BJ (cell line): ENCODE measurements around the gene CCT3. TPM values are rescaled to one million over a fixed set of nuclear protein-coding genes. Genes with fewer than 3 reads are reported as not detected.
A peak's percentile ranks its signal among the peaks of the same experiment; 100 is the strongest.
"Not testable (repeated sequence)": the region's sequence is repeated elsewhere in the genome, so short reads cannot be mapped to it uniquely, and the experiment has no call there.

ENCODE experiments used
- CTCF ChIA-PET: fragments of 350-600 bp; formaldehyde crosslinking; extraction: SDS; loops from one replicate; lab custom pipeline; 2021; ENCODE audit warnings: antibody characterized with exemption, inconsistent platforms; lab: Yijun Ruan, JAX
- POLR2A ChIA-PET: fragments of 300-600 bp; sonication (Branson Sonifier 250); formaldehyde crosslinking; extraction: SDS; loops from one replicate; lab custom pipeline; 2021; ENCODE audit warnings: antibody characterized with exemption; lab: Charles Lee
- DNase-seq: peaks from one replicate; pipeline ENCODE4 v3.0.0-alpha.2; 2011; ENCODE audit warnings: low read depth
- H3K27me3 ChIP-seq: 2 replicates; pipeline ENCODE4 v1.6.0; 2011; ENCODE audit warnings: low read length; ENCODE audit not compliant: control insufficient read depth, insufficient read depth
- H3K36me3 ChIP-seq: 2 replicates; pipeline ENCODE4 v1.5.1; 2011; ENCODE audit warnings: low read length; ENCODE audit not compliant: control insufficient read depth, insufficient read depth
- H3K4me3 ChIP-seq: 2 replicates; pipeline ENCODE4 v1.5.1; 2011; ENCODE audit warnings: low read depth, mild to moderate bottlenecking, control low read depth, low read length
- polyA plus RNA-seq: library from polyadenylated mRNA; depleted of rRNA; stranded (reverse); fragments of >200 nt; gene quantifications from 2 replicates; pipeline ENCODE4 v1.2.3, GENCODE V29; 2011
- TF ChIP-seq, protein P1 (sequence below): IDR thresholded peaks from 2 replicates; pipeline ENCODE4 v1.5.1; 2011; ENCODE audit warnings: low read depth, mild to moderate bottlenecking, control low read depth, inconsistent platforms, low read length, moderate library complexity; ENCODE audit not compliant: insufficient read depth

The CCT3 gene
- polyA plus RNA-seq, 1 experiment: 275 TPM

DNA sequence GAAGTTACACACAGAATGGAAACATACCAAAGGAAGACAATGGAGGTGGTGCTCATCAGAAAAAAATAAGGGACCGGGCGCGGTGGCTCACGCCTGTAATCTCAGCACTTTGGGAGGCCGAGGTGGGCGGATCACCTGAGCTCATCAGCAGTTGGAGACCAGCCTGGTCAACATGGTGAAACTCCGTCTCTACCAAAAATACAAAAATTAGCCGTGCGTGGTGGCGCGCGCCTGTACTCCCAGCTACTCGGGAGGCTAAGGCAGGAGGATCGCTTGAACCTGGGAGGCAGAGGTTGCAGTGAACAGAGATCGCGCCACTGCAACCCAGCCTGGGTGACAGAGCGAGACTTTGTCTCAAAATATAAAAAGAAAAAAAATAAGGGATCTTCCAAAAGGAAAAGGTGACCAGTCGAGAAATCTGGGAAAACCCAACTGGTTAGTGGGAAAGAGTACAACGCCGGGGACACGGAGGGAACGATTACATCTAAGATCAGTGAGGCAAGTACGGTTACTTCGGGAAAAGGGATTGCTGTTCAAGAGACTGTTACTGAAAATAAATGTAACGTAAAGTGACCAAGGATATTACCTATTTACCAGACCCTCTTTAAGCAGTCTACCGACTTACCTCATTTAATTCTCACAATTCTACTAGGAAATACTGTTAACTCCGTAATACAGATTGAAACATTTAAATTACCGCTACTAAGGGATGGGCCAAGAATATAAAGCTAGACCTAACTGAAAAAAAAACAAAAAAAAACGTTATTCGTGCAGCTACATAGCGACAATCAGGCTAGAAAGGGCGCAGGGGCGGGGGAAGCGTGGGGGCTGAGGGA, 822 bp downstream of the CCT3 start:
- POLR2A ChIA-PET: no interaction called here
- DNase-seq: no peak
- H3K27me3 ChIP-seq: no peaks in the 10 kb centered on the region
- CTCF ChIA-PET: interaction anchor here (0.9 to 1.4 kb wide), 4 partner anchors 9 to 21 kb away, joined by 3 to 4 read pairs (median 4); no protein-coding TSS in a partner anchor
- H3K4me3 ChIP-seq: peak overlapping the region; percentile 91
- TF ChIP-seq, protein P1, sequence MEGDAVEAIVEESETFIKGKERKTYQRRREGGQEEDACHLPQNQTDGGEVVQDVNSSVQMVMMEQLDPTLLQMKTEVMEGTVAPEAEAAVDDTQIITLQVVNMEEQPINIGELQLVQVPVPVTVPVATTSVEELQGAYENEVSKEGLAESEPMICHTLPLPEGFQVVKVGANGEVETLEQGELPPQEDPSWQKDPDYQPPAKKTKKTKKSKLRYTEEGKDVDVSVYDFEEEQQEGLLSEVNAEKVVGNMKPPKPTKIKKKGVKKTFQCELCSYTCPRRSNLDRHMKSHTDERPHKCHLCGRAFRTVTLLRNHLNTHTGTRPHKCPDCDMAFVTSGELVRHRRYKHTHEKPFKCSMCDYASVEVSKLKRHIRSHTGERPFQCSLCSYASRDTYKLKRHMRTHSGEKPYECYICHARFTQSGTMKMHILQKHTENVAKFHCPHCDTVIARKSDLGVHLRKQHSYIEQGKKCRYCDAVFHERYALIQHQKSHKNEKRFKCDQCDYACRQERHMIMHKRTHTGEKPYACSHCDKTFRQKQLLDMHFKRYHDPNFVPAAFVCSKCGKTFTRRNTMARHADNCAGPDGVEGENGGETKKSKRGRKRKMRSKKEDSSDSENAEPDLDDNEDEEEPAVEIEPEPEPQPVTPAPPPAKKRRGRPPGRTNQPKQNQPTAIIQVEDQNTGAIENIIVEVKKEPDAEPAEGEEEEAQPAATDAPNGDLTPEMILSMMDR: no peak
- peaks cover 3% of the 10 kb centered on the region for H3K36me3 ChIP-seq

DNA sequence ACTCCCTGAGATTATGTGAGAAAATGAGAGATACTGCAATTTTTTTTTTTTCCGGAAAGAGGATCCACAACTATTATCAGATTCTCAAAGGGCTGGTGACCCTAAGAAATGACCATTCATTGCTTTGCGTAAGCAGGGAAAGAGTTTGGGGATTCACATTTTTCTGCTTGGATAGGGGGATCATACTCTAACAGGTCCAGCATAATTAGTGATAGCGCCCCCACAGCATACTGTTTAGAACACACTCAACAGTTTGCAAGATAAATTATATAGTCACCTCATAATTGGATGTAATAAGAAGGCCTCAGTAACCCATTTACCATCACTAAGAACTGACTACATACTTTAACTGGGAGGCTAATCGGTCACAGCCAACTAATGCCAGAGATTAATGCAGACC, 1.9 kb downstream of the CCT3 start:
- DNase-seq: no peak
- H3K36me3 ChIP-seq: peaks cover 3% of the 10 kb centered on the region
- H3K4me3 ChIP-seq: no peak overlapping the region
- no peaks in the 10 kb centered on the region for H3K27me3 ChIP-seq
- CTCF ChIA-PET: interaction anchor here (0.7 to 3.3 kb wide), 5 partner anchors 9 to 23 kb away, joined by 3 to 13 read pairs (median 3); no protein-coding TSS in a partner anchor
- TF ChIP-seq, protein P1: 0 out of 2 replicates have a peak, but pooled peaks have one; percentile 15
- POLR2A ChIA-PET: no interaction called here

DNA sequence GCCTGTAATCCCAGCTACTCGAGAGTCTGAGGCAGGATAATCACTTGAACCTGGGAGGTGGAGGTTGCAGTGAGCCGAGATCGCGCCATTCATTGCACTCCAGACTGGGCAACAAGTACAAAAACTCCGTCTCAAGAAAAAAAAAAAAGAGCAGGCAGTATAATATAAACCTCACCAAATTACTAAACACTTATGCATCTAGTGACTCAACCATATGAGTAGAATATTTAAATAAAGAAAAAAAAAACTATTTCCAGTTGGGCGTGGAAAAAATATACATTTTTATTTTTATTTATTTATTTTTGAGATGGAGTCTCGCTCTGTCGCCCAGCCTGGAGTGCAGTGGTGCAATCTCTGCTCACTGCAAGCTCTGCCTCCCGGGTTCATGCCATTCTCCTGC, 14.9 kb downstream of the CCT3 start:
- H3K27me3 ChIP-seq, H3K4me3 ChIP-seq, POLR2A ChIA-PET, DNase-seq: not testable (repeated sequence)
- CTCF ChIA-PET: interaction anchor here (0.9 to 1.2 kb wide), 3 partner anchors 10 to 232 kb away, joined by 3 to 4 read pairs (median 3); partner anchors contain the start of genes CCT3 and TSACC
- peaks cover 22% of the 10 kb centered on the region for H3K36me3 ChIP-seq

DNA sequence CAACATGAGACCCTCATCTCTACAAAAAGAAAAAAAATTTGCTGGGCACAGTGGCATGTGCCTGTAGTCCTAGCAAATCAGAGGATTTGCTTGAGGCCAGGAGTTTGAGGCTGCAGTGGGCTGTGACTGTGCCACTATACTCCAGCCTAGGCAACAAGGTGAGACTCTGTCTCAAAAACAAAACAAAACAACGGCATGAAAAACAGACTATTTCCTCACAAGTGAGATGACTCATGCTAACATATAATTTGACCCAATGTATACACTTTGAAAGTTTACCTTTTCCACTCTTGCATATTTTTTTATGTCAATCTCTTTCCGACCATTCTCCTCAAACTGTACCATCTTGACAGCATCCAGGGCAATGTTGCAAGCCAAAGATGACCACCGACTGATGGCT, 17.5 kb downstream of the CCT3 start:
- no peak for DNase-seq
- TF ChIP-seq, protein P1: no peak
- POLR2A ChIA-PET: no interaction called here
- Histone ChIP-seq H3K4me3 (no peak overlapping the region), H3K27me3 (no peaks in the 10 kb centered on the region), H3K36me3 (peaks cover 33% of the 10 kb centered on the region)
- CTCF ChIA-PET: interaction anchor here (0.6 to 2.7 kb wide), 7 partner anchors 9 to 155 kb away, joined by 3 to 25 read pairs (median 4); no protein-coding TSS in a partner anchor

DNA sequence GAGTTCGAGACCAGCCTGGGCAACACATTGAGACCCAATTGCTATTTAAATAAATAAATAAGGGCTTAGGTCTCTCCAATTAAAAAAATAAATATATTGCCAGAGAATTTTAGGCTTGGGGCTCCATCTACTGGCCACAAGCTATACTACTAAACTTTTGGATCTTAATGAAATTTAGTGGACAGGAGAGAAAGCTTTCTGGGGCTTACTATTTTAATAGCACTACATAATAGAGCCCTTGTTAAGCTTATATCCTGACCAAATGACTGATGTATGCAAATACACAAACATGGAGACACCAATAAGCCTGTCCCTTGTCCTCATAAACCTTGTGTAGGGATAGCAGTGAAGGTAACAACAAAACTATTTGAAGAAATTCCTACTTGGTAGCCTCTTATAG, 18.4 kb downstream of the CCT3 start:
- CTCF ChIA-PET: interaction anchor here (0.5 to 2.7 kb wide), 26 partner anchors 9 to 911 kb away, joined by 3 to 25 read pairs (median 3); partner anchors contain the start of genes PAQR6 and SMG5
- H3K4me3 ChIP-seq: no peak overlapping the region
- no peaks in the 10 kb centered on the region for H3K27me3 ChIP-seq
- peaks cover 31% of the 10 kb centered on the region for H3K36me3 ChIP-seq
- POLR2A ChIA-PET: interaction anchor here (0.7 to 0.9 kb wide), 2 partner anchors 86 to 502 kb away, joined by 5 to 7 read pairs; no protein-coding TSS in a partner anchor
- DNase-seq: no peak
- TF ChIP-seq, protein P1: peak; percentile 53
